ENCODE data around the gene BRD3. TPM values are rescaled to one million over a fixed set of nuclear protein-coding genes. Genes with fewer than 3 reads are reported as not detected.

The BRD3 gene
- total RNA-seq, 1 experiment from 2014 or later: 61.6 TPM

DNA sequence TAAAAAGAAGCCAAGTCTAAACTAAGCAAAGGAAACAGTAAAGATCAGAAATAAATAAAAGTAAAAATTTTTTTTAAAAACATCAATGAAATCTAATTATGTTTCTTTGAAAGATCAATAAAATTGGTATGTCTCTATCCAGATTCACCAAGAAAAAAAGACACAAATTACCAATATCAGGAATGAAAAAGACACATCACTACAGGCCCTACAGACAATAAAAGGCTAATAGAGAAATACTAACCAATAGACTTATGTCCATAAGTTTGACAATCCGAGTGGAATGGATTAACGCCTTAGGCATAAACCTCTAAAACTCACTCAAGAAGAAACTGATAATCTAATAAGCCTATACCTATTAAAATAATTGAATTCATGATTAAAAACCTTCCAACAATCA lies 30.2 kb downstream of the BRD3 start:
- ChIA-PET POLR2A (ENCODE audit: low non-redundant PET) (no interaction called here), CTCF (no interaction called here)
- Histone ChIP-seq H3K36me3 (ENCODE audit: insufficient read depth, low read length, poor library complexity, severe bottlenecking) (peaks cover 77% of the 10 kb centered on the region), H3K4me3 (ENCODE audit: low read depth, low read length, poor library complexity, severe bottlenecking) (no peak overlapping the region), H3K27me3 (replicated peaks; ENCODE audit: insufficient read depth, low read depth, low read length, poor library complexity) (no peaks in the 10 kb centered on the region), H3K27ac (ENCODE audit: low read depth, low read length, poor library complexity, severe bottlenecking) (no peak overlapping the region), H3K9me3 (ENCODE audit: low read depth, low read length, poor library complexity, severe bottlenecking) (no peaks in the 10 kb centered on the region), H3K4me1 (ENCODE audit: insufficient read depth, low read length, poor library complexity, severe bottlenecking) (no peaks in the 10 kb centered on the region)
- DNase-seq (ENCODE audit: low spot score): no peak
- TF ChIP-seq, protein P1, sequence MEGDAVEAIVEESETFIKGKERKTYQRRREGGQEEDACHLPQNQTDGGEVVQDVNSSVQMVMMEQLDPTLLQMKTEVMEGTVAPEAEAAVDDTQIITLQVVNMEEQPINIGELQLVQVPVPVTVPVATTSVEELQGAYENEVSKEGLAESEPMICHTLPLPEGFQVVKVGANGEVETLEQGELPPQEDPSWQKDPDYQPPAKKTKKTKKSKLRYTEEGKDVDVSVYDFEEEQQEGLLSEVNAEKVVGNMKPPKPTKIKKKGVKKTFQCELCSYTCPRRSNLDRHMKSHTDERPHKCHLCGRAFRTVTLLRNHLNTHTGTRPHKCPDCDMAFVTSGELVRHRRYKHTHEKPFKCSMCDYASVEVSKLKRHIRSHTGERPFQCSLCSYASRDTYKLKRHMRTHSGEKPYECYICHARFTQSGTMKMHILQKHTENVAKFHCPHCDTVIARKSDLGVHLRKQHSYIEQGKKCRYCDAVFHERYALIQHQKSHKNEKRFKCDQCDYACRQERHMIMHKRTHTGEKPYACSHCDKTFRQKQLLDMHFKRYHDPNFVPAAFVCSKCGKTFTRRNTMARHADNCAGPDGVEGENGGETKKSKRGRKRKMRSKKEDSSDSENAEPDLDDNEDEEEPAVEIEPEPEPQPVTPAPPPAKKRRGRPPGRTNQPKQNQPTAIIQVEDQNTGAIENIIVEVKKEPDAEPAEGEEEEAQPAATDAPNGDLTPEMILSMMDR (conservative IDR thresholded peaks at IDR 0.05; ENCODE audit: low read depth, low read length): no peak
- TF ChIP-seq EZH2 (IDR thresholded peaks at IDR 0.05; ENCODE audit: borderline replicate concordance, low read depth, low read length, poor library complexity, severe bottlenecking): no peak
- intact Hi-C loops (cut with micrococcal nuclease; ENCODE audit: unreplicated experiment): no loop called here
- BruUV-seq (replicated peaks): no TSS peak

DNA sequence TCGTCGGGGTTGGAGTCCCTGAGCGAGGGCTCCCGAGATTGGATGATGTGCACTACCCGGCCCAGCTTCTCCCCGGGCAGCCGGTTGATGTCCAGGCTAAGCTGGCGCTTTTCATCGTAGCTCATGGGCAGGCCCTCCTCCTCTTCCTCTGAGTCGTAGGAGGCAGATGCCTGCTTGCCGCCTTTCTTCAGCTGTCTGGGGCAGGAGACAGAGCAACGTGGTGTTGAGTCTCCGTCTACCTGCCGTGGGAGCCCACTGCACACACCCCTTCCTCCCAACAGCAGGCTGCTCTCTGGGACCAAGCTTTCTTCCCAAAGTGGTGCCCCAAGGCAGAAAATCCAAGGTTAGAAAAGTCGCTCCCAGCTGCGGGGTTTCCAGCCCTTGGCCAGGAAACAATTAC lies 31.7 kb downstream of the BRD3 start:
- no TSS peak for BruUV-seq (replicated peaks)
- intact Hi-C loops (cut with micrococcal nuclease; ENCODE audit: unreplicated experiment): no loop called here
- H3K9me3 ChIP-seq (ENCODE audit: low read depth, low read length, poor library complexity, severe bottlenecking): no peaks in the 10 kb centered on the region
- H3K4me1 ChIP-seq (ENCODE audit: insufficient read depth, low read length, poor library complexity, severe bottlenecking): no peaks in the 10 kb centered on the region
- peaks cover 85% of the 10 kb centered on the region for H3K36me3 ChIP-seq (ENCODE audit: insufficient read depth, low read length, poor library complexity, severe bottlenecking)
- TF ChIP-seq EZH2 (IDR thresholded peaks at IDR 0.05; ENCODE audit: borderline replicate concordance, low read depth, low read length, poor library complexity, severe bottlenecking): no peak
- TF ChIP-seq, protein P1 (conservative IDR thresholded peaks at IDR 0.05; ENCODE audit: low read depth, low read length): no peak
- POLR2A ChIA-PET (ENCODE audit: low non-redundant PET): no interaction called here
- H3K27ac ChIP-seq (ENCODE audit: low read depth, low read length, poor library complexity, severe bottlenecking): no peak overlapping the region
- CTCF ChIA-PET: no interaction called here
- H3K4me3 ChIP-seq (ENCODE audit: low read depth, low read length, poor library complexity, severe bottlenecking): no peak overlapping the region
- DNase-seq (ENCODE audit: low spot score): no peak
- no peaks in the 10 kb centered on the region for H3K27me3 ChIP-seq (replicated peaks; ENCODE audit: insufficient read depth, low read depth, low read length, poor library complexity)

DNA sequence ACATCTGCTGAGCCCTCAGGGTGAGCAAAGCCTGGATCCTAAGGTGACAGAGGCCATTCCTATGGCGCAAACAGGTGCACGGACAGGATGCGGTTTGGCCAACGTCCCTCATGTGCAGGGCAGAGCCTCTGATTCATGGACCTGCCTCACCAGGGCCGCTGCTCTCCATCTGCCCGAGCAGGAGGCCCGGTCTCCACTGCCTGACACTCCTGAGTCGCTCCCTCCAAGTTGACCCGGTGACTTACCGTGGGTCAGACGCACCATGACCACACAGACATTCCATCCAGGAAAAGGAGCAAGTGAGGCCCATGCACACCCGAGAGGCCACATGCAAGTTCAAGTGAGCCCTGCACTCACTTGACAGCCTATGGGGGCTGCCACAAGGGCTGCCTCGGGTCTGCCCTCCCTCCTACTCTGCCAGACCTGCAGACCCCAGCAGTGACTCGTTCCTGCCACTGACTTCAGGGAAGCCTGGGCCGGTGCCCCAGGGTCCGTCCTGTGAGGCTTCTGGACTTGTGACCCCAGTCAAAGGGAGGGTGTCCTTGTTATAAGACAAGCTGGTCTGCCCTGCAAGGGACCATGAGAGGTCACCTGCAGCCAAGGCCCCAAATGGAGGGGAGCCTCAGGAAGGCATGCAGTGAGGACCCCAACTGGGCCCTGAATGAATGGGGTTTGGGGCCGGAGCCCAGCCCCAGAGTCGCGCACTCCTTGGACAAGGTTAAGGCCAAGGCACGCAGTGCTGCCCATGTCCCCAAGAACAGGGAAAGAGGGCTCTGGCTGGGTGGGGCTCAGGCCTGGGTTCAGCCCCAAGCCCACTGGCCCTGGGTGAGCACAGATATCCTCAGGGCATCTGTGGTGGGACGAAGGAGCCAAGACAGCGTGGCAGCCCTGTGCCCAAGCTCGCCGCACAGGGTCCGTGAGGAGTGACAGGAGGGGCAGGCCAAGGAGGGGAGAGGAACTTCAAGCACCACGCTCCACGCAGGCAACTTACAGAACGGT lies 32.5 kb downstream of the BRD3 start:
- ChIA-PET CTCF (no interaction called here), POLR2A (ENCODE audit: low non-redundant PET) (no interaction called here)
- Histone ChIP-seq H3K4me3 (ENCODE audit: low read depth, low read length, poor library complexity, severe bottlenecking) (no peak overlapping the region), H3K9me3 (ENCODE audit: low read depth, low read length, poor library complexity, severe bottlenecking) (no peaks in the 10 kb centered on the region), H3K27me3 (replicated peaks; ENCODE audit: insufficient read depth, low read depth, low read length, poor library complexity) (no peaks in the 10 kb centered on the region), H3K27ac (ENCODE audit: low read depth, low read length, poor library complexity, severe bottlenecking) (no peak overlapping the region), H3K4me1 (ENCODE audit: insufficient read depth, low read length, poor library complexity, severe bottlenecking) (no peaks in the 10 kb centered on the region), H3K36me3 (ENCODE audit: insufficient read depth, low read length, poor library complexity, severe bottlenecking) (peaks cover 87% of the 10 kb centered on the region)
- no TSS peak for BruUV-seq (replicated peaks)
- intact Hi-C loops (cut with micrococcal nuclease; ENCODE audit: unreplicated experiment): no loop called here
- DNase-seq (ENCODE audit: low spot score): no peak
- TF ChIP-seq EZH2 (IDR thresholded peaks at IDR 0.05; ENCODE audit: borderline replicate concordance, low read depth, low read length, poor library complexity, severe bottlenecking): no peak
- TF ChIP-seq, protein P1 (conservative IDR thresholded peaks at IDR 0.05; ENCODE audit: low read depth, low read length): no peak

Measured in A673 (cell line).